Measurements from ENCODE around the gene RXRG. TPM values are rescaled to one million over a fixed set of nuclear protein-coding genes. Genes with fewer than 3 reads are reported as not detected.

RXRG gene
- total RNA-seq, 1 experiment from 2014 or later, result not detected

GRCh38 chr1:165426745-165427144 lies 18.2 kb downstream of the RXRG start (continued):
- no peak for TF ChIP-seq ZBTB33 (IDR thresholded peaks at IDR 0.05; ENCODE audit: extremely low read depth, insufficient replicate concordance, low read length)
- no peak for TF ChIP-seq CBX3 (IDR thresholded peaks at IDR 0.05; ENCODE audit: low read depth)

GRCh38 chr1:165425621-165426020 lies 19.3 kb downstream of the RXRG start:
- H3K36me3 ChIP-seq (ENCODE audit: control insufficient read depth in 1 of 2, insufficient read depth in 2 of 2, low read length in 2 of 2), result no peaks in the 10 kb centered on the region
- no peaks in the 10 kb centered on the region for H3K9me2 ChIP-seq (ENCODE audit: insufficient read depth)
- BruUV-seq (replicated peaks), result no TSS peak
- no peak overlapping the region for H2AFZ ChIP-seq (ENCODE audit: low read depth, low read length, poor library complexity, severe bottlenecking)
- no peak for TF ChIP-seq TCF7L2 (IDR thresholded peaks at IDR 0.05; ENCODE audit: borderline replicate concordance, extremely low read depth, insufficient read depth, insufficient read length)
- no peak for TF ChIP-seq FOSL1 (IDR thresholded peaks at IDR 0.05; ENCODE audit: low read depth)
- TF ChIP-seq EZH2 (IDR thresholded peaks at IDR 0.05), result no peak
- no peak for TF ChIP-seq SIN3A (IDR thresholded peaks at IDR 0.05; ENCODE audit: low read depth)
- TF ChIP-seq CBX3 (IDR thresholded peaks at IDR 0.05; ENCODE audit: low read depth), result no peak
- TF ChIP-seq SRF (IDR thresholded peaks at IDR 0.05; ENCODE audit: low read depth), result no peak
- no peak for TF ChIP-seq YY1 (IDR thresholded peaks at IDR 0.05; ENCODE audit: extremely low read depth, insufficient replicate concordance, low read depth, low read length)
- no peak for TF ChIP-seq EZH2phosphoT487 (IDR thresholded peaks at IDR 0.05; ENCODE audit: borderline replicate concordance)
- TF ChIP-seq ELF1 (IDR thresholded peaks at IDR 0.05; ENCODE audit: borderline replicate concordance, low read depth), result no peak
- no peak for TF ChIP-seq ZNF274 (IDR thresholded peaks at IDR 0.05; ENCODE audit: low read depth, low read length)
- TF ChIP-seq ZFX (IDR thresholded peaks at IDR 0.05), result no peak
- TF ChIP-seq POLR2AphosphoS5 (IDR thresholded peaks at IDR 0.05; ENCODE audit: low read depth, low read length), result no peak
- TF ChIP-seq CTCF (IDR thresholded peaks at IDR 0.05 in 2 of 3, conservative IDR thresholded peaks at IDR 0.05 in 1 of 3; ENCODE audit: borderline replicate concordance in 1 of 3, insufficient read depth in 1 of 3, low read depth in 2 of 3, low read length in 2 of 3), result no peak
- TF ChIP-seq JUND (IDR thresholded peaks at IDR 0.05), result no peak
- TF ChIP-seq CEBPB (IDR thresholded peaks at IDR 0.05; ENCODE audit: low read depth), result no peak
- TF ChIP-seq MAX (IDR thresholded peaks at IDR 0.05), result no peak
- no peak for TF ChIP-seq EGR1 (IDR thresholded peaks at IDR 0.05; ENCODE audit: low read depth)
- no peaks in the 10 kb centered on the region for H3K9me3 ChIP-seq (ENCODE audit: control insufficient read depth in 1 of 2, insufficient read depth in 1 of 2, low read depth in 1 of 2, low read length in 2 of 2)
- no peaks in the 10 kb centered on the region for H3K79me2 ChIP-seq (ENCODE audit: insufficient read depth, low read length)
- ChIA-PET CTCF (no interaction called here), RAD21 (ENCODE audit: low non-redundant PET in 1 of 2, low total read pairs in 2 of 2, uncharacterized antibody in 2 of 2, unreplicated experiment in 2 of 2) (no interaction called here), POLR2A (no interaction called here)
- intact Hi-C loops (cut with micrococcal nuclease), result no loop called here
- no peaks in the 10 kb centered on the region for H4K20me1 ChIP-seq (ENCODE audit: insufficient read depth)
- no peaks in the 10 kb centered on the region for H3K4me1 ChIP-seq (ENCODE audit: control insufficient read depth in 1 of 2, insufficient read depth in 2 of 2, low read length in 2 of 2)
- DNase-seq (ENCODE audit: low read depth, low spot score), result no peak
- no peak overlapping the region for H3K4me3 ChIP-seq (replicated peaks in 1 of 2; ENCODE audit: low read depth in 1 of 2, low read length in 2 of 2)
- no peak overlapping the region for H3K9ac ChIP-seq (ENCODE audit: low read length)
- H3K27me3 ChIP-seq (ENCODE audit: insufficient read depth, low read length), result peaks cover 32% of the 10 kb centered on the region
- no peak for ATAC-seq
- no peak overlapping the region for H3K4me2 ChIP-seq (ENCODE audit: low read length)
- H3K27ac ChIP-seq (ENCODE audit: low read depth, low read length), result no peak overlapping the region

Measured in HCT116 (cell line).